OCI-LY7 (cell line): ENCODE measurements around the gene PHF13. TPM values are rescaled to one million over a fixed set of nuclear protein-coding genes. Genes with fewer than 3 reads are reported as not detected.

Source experiments
- BruUV-seq: library from RNA; stranded (reverse); fragments of 400-500 nt; replicated peaks from 2 replicates; lab custom pipeline; 2021; lab: Mats Ljungman, UMichigan
- CTCF ChIA-PET: fragments of 300-600 bp; sonication (Branson Sonifier 250); formaldehyde crosslinking; loops from one replicate; lab custom pipeline; 2022; ENCODE audit warnings: antibody characterized with exemption; ENCODE audit not compliant: unreplicated experiment; lab: Charles Lee
- POLR2A ChIA-PET: fragments of 300-600 bp; sonication (Branson Sonifier 250); formaldehyde crosslinking; loops from one replicate; lab custom pipeline; 2022; ENCODE audit warnings: antibody characterized with exemption; lab: Charles Lee
- DNase-seq: peaks from one replicate; pipeline ENCODE4 v3.0.0-alpha.2; 2015; ENCODE audit warnings: low spot score
- H2AFZ ChIP-seq: fragments of 200-600 bp; sonication (generic), shearing (Covaris generic); 2 replicates; pipeline ENCODE4 v1.6.1; 2014; ENCODE audit warnings: mild to moderate bottlenecking, antibody characterized with exemption, low read length, moderate library complexity
- H3K27ac ChIP-seq: fragments of 200-600 bp; sonication (generic); 2 replicates; pipeline ENCODE4 v1.5.1; 2014; ENCODE audit warnings: mixed run types, low read depth, mild to moderate bottlenecking, moderate library complexity, low read length, inconsistent platforms; ENCODE audit not compliant: poor library complexity, severe bottlenecking
- H3K36me3 ChIP-seq: fragments of 200-600 bp; sonication (generic); 2 replicates; pipeline ENCODE4 v1.6.1; 2014; ENCODE audit warnings: mild to moderate bottlenecking, antibody characterized with exemption, low read length, moderate library complexity, mixed read lengths; ENCODE audit not compliant: insufficient read depth
- H3K4me1 ChIP-seq: fragments of 200-600 bp; sonication (generic); 2 replicates; pipeline ENCODE4 v1.5.1; 2014; ENCODE audit warnings: mild to moderate bottlenecking, low read length; ENCODE audit not compliant: insufficient read depth, poor library complexity, severe bottlenecking
- H3K4me2 ChIP-seq: fragments of 200-600 bp; sonication (generic); 2 replicates; pipeline ENCODE4 v1.6.1; 2014; ENCODE audit warnings: mild to moderate bottlenecking, low read length
- H3K4me3 ChIP-seq: fragments of 200-600 bp; sonication (generic); 2 replicates; pipeline ENCODE4 v1.5.1; 2014; ENCODE audit warnings: mild to moderate bottlenecking, low read depth, low read length; ENCODE audit not compliant: poor library complexity, severe bottlenecking
- H3K79me2 ChIP-seq: fragments of 200-600 bp; sonication (generic); 2 replicates; pipeline ENCODE4 v1.6.1; 2016; ENCODE audit warnings: low read depth, mild to moderate bottlenecking, low read length, moderate library complexity, mixed read lengths; ENCODE audit not compliant: insufficient read depth
- H3K9me2 ChIP-seq: fragments of 200-600 bp; sonication (generic); 2 replicates; pipeline ENCODE4 v1.6.1; 2016; ENCODE audit warnings: mild to moderate bottlenecking, low read length, mixed read lengths; ENCODE audit not compliant: insufficient read depth
- H3K9me3 ChIP-seq: fragments of 200-600 bp; sonication (generic); 2 replicates; pipeline ENCODE4 v1.6.1; 2014; ENCODE audit warnings: mild to moderate bottlenecking, mixed run types, low read length, mixed read lengths
- H4K20me1 ChIP-seq: fragments of 200-600 bp; sonication (generic); 2 replicates; pipeline ENCODE4 v1.6.1; 2014; ENCODE audit warnings: mild to moderate bottlenecking, antibody characterized with exemption, low read length, moderate library complexity, mixed read lengths; ENCODE audit not compliant: insufficient read depth
- EZH2phosphoT487 ChIP-seq: fragments of 200-600 bp; sonication (generic); IDR thresholded peaks from 2 replicates; pipeline ENCODE4 v1.6.1; 2018; ENCODE audit warnings: low read depth, borderline replicate concordance, mild to moderate bottlenecking, mixed run types, antibody characterized with exemption, low read length, moderate library complexity, mixed read lengths
- intact Hi-C: fragments of 100-400 bp; cut with micrococcal nuclease; formaldehyde crosslinking; loops from one replicate; pipeline ENCODE4 v1.10.0; 2022; ENCODE audit not compliant: unreplicated experiment
- total RNA-seq, 2 experiments: library from RNA; depleted of rRNA in 1 of 2; stranded (reverse); fragments of >200 nt in 1 of 2; shearing (Covaris generic) in 1 of 2; gene quantifications; 2 replicates each; pipeline ENCODE4 v1.2.3, GENCODE V29; 2014 to 2022
- TF ChIP-seq, protein P1 (sequence below): fragments of 200-600 bp; sonication (generic); conservative IDR thresholded peaks from 2 replicates; pipeline ENCODE4 v1.5.1; 2014; ENCODE audit warnings: mild to moderate bottlenecking, antibody characterized with exemption, low read length, moderate library complexity, mixed read lengths

Gene PHF13
- total RNA-seq, 2 experiments from 2014 or later = 5.3 to 14.7 TPM

DNA sequence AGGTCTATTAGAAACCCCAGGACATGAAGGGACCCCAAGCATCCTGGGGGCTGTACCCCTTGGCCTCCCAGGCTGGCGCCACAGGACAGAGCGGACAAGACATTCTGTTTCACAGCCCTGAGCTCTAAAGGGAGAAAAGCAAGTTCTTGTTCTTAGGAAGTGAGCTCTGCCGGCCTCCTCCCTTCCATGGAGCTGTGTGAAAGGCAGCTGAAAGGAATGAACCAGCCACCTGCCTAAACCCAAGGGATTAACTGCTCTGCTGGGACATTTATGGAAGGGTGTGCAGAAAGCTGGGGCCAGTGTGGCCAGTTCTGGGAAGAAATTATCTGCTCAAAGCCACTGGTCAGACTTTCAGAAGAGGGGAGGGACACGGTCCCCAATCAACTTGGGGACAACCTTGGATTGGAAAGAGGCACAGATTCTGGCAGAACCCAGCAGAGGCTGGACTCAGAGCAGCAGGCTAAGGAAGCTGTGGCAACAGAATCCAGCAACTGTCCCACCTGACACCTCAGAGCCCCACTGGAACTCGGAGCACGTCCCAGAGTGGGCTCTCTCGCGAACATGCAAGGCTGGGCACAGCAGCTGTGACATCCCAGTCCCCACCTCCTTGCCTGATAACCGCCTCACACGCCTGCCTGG, 13.0 kb upstream of the PHF13 start:
- Histone ChIP-seq H3K9me2 (no peaks in the 10 kb centered on the region), H3K4me1 (peaks cover 35% of the 10 kb centered on the region), H3K4me3 (peak overlapping the region; percentile 71), H3K9me3 (no peaks in the 10 kb centered on the region), H2AFZ (peak overlapping the region; percentile 2; the same call in 1 of the 2 replicates), H3K27ac (no peak overlapping the region), H3K36me3 (peaks cover 19% of the 10 kb centered on the region; the same call in 1 of the 2 replicates), H4K20me1 (no peaks in the 10 kb centered on the region), H3K4me2 (peak overlapping the region; percentile 82), H3K79me2 (no peaks in the 10 kb centered on the region)
- no TSS peak for BruUV-seq
- no peak for TF ChIP-seq EZH2phosphoT487
- TF ChIP-seq, protein P1, sequence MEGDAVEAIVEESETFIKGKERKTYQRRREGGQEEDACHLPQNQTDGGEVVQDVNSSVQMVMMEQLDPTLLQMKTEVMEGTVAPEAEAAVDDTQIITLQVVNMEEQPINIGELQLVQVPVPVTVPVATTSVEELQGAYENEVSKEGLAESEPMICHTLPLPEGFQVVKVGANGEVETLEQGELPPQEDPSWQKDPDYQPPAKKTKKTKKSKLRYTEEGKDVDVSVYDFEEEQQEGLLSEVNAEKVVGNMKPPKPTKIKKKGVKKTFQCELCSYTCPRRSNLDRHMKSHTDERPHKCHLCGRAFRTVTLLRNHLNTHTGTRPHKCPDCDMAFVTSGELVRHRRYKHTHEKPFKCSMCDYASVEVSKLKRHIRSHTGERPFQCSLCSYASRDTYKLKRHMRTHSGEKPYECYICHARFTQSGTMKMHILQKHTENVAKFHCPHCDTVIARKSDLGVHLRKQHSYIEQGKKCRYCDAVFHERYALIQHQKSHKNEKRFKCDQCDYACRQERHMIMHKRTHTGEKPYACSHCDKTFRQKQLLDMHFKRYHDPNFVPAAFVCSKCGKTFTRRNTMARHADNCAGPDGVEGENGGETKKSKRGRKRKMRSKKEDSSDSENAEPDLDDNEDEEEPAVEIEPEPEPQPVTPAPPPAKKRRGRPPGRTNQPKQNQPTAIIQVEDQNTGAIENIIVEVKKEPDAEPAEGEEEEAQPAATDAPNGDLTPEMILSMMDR = no peak
- DNase-seq = no peak
- intact Hi-C loops = no loop called here
- ChIA-PET POLR2A (interaction anchor here (0.6 to 1.4 kb wide), 2 partner anchors 11 to 48 kb away, joined by 4 read pairs; no protein-coding TSS in a partner anchor), CTCF (interaction anchor here (1.0 to 1.5 kb wide), 2 partner anchors 13 to 20 kb away, joined by 4 read pairs; no protein-coding TSS in a partner anchor)

- Histone ChIP-seq H3K9me3 (no peaks in the 10 kb centered on the region), H3K79me2 (no peaks in the 10 kb centered on the region), H3K27ac (no peak overlapping the region), H3K4me2 (peak overlapping the region; percentile 82), H2AFZ (peak overlapping the region; percentile 59; the same call in 1 of the 2 replicates), H3K4me1 (peaks cover 35% of the 10 kb centered on the region), H3K4me3 (peak overlapping the region; percentile 71), H3K36me3 (peaks cover 16% of the 10 kb centered on the region; the same call in 1 of the 2 replicates), H3K9me2 (no peaks in the 10 kb centered on the region), H4K20me1 (no peaks in the 10 kb centered on the region)
- ChIA-PET POLR2A (interaction anchor here (0.6 to 1.3 kb wide), 2 partner anchors 24 to 47 kb away, joined by 3 to 4 read pairs; no protein-coding TSS in a partner anchor), CTCF (interaction anchor here (1.0 to 1.5 kb wide), 3 partner anchors 14 to 178 kb away, joined by 3 to 4 read pairs (median 4); no protein-coding TSS in a partner anchor)
- DNase-seq = peak; percentile 55
- TF ChIP-seq EZH2phosphoT487 = no peak
- TF ChIP-seq, protein P1 = peak; percentile 43; the same call in 1 of the 2 replicates
- BruUV-seq = no TSS peak
- intact Hi-C loops = no loop called here
Measured at GRCh38 chr1:6601049-6601922, 12.2 kb upstream of the PHF13 start.
